TTC549 (cell line): Measurements from ENCODE around the gene KLHDC3.

Source experiments
- FAIRE-seq: peaks from 2 replicates; lab custom pipeline; 2012; peaks lifted over from hg19 to GRCh38; lab: Jason Lieb, UNC

Gene KLHDC3

DNA sequence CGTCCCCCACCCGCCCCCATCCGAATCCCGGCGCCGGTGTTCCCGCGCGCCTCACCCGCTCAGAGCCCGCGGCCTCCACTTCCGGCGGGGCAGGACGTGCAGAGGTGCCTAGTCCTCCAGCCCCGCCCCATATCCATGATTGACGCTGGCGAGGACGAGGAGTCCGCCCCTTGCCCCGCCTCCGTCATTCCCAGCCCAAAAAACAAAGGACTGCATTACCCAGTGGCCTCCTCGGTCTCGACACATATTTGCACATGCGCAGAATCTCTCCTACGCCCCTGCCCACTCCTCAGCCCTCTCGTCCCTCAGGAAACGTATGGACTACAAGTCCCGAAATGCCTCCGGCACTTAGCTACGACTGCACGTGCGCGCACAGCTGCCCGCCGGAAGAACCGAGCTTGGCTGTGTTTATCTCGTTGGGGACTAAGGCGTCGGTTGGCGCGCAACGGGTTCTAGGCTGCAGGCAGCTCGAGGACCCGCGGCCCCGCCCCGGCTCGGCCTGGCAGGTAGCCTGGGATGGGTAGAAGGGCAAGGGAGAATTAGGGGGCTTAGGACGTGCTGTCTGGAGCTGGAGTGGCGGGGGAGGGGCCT is at the start of gene KLHDC3, which contains the start of gene MEA1:
KLHDC3 (plus strand) TSS at position 407 of the 591 bp plus-strand sequence. CDS start 2,944 bp downstream, outside the sequence.
MEA1 (minus strand) TSS at position 104 of the 591 bp plus-strand sequence. CDS start 133 bp downstream, outside the sequence.
- peak; percentile 95 for FAIRE-seq

DNA sequence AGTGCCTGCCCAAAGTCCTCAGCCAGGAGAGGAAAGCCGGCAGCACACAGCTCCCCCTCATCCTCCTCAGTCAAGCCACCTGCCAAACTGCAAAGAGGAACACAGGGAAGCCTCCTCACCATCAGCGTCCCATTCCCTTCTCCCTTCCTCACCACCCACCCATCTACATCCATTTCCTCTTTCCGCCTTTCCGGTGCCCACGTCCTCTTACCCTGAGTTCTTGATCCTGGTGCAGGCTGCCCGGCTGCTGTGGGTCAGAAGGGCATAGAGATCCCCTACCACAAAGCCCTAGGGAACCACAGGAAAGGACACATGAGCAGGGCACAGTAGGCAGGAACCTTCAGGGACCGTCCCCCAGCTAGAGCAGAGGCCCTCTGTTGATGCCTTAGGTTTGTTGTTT is 47.5 kb upstream of the KLHDC3 start:
- no peak for FAIRE-seq

- FAIRE-seq: no peak
These were observed 46.8 kb upstream of the KLHDC3 start for GRCh38 chr6:42967228-42967627.

DNA sequence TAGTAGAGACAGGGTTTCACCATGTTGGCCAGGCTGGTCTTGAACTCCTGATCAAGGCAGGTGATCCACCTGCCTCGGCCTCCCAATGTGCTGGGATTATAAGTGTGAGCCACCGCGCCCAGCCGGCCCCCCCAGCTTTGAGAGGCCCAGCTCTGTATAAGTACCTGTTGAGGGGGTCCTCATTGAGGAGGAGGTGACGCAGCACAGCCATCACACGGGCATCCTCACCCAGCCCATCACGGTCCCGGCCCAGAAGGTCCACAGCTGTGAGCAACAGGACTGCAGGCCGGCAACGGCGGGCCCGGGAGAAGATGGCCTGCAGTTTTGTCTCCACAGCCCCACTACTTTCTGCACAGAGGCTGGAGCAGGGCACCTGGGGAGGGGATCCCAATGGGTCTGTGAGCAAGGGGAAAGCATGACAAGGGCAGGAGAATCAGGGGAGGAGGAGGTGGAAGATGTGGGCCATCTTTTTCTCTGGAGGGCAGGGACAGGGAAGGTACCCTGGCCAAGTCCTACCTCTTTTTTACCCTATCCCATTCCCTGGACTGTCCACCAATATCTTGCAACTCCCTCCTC is 45.8 kb upstream of the KLHDC3 start:
- FAIRE-seq: no peak

DNA sequence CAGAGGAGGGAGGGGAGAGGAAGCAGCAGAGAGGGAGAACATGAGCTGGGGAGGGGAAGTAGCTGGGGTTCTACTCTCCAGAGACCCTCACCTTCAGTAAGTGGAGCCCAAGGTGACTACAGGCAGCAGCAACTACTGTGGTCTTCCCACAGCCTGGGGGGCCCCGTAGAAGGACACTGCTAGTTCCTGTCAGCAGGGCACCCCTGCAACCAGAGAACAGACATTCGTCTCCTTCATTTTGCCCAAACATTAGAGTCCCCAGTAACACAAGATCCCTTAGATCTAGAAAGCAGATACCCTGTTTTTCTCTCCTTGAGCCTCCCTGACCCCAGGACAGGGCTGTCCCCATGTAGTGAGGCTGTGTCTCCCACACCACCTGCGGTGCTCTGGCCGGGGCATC is 45.3 kb upstream of the KLHDC3 start:
- FAIRE-seq: no peak

DNA sequence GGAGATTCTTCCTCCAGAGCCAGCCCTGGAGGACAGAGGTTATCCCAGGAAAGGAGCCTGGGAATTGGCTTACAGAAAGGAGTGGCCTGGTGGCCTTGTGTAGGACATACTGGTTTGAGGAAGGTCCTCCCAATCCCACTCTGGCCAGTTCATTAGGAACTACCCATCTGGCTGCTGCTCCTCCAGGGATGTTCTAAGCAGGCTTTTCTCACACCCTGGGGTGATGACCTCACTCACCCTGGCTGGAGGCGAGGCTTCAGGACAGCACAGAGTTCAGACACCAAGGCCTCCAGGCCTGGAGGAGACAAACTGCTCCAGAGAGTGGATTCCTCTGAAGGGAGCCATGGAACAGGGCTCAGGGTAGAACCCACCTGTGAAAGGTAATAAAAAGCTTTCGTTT is 44.6 kb upstream of the KLHDC3 start:
- FAIRE-seq: no peak

DNA sequence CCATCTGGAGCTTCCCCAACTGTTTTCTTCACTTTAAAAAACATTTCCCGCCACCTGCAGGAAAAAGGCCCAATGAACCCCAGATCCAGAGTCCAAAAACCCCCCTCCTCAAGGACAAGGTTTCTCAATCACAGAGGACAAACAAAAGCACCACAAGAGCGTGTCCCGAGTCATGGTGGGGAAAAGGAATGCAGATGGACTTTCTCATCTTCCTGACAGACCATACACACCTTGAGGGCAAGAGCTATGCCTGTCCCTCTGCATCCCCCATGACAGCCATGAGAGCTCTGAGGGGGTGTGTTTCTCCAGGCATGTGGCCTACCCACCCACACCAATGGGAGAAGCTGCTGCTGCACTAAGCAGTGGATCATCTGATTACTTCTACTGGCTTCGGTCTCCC is 44.1 kb upstream of the KLHDC3 start:
- no peak for FAIRE-seq

DNA sequence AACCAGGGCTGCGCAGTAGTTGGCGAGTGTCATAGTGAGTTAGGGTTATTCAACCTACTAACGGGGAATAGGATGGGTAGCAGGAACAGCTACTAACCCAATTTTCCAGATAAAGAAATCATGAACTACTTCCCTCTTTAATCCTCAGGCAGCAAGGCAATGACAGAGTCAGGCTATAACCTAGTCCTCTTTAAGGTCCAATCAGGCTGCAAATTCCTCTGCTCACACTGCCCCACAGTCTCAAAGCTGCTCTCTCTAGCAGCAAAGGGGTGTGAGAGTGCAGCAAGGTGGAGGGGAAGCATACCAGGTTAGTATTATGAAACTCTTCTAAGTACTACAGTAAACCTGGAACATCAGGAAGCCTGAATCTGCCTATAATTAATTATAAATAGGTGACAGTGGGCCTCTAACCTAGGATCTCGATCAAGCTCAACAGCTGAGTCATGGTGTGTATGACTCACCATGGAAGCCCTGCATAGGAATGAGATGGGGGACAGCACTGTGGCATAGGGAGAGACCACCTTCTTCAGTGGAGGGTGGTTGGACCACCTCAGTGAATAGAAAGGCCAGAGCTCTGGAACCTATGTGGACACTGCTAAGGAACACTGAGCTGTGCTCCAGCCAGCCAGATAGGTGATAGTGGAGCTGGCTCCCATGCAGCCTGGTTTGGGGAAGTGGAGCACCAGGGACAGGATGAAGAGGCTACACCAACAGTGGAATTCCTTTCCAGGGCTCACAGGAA is 43.0 kb upstream of the KLHDC3 start:
- FAIRE-seq: no peak

DNA sequence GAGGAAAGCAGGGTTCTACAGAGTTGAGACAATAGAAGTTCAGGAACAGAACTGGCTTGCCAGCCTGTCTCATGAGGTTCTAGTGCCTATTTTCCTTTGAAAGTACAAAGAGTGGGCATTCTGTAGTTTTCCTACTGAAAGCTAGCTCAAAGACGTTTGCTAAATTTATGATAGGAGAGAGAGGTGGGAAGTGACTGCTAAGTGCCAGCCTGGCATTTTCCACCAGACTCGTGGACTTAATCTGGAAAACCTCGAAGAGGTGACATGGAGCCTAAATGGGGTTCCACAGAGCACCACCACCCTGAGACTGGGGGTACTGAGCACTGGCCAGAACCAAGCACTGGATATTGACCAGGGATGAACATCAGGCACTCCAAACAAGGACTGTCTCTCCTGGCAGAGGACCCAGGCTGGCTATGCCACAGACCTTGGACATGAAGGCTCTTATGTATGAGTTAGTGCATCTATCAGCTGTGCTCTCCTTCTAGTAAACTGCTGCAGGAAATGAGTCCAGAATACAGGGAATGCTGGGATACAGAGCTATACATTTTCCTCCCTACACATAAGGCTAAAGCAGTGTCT is 42.2 kb upstream of the KLHDC3 start:
- FAIRE-seq: no peak

GRCh38 chr6:42973926-42974325 is 40.1 kb upstream of the KLHDC3 start:
- FAIRE-seq: no peak

- FAIRE-seq: no peak
These were observed 39.0 kb upstream of the KLHDC3 start for GRCh38 chr6:42974919-42975505.

- FAIRE-seq: no peak
These were observed 35.6 kb upstream of the KLHDC3 start for GRCh38 chr6:42978487-42978838.

GRCh38 chr6:42978839-42979522 is 35.1 kb upstream of the KLHDC3 start, which contains the start of gene PEX6:
PEX6 (minus strand) TSS chr6:42979181; CDS start chr6:42979150, 31 bp downstream.
- FAIRE-seq: no peak

GRCh38 chr6:42979523-42980177 is 34.4 kb upstream of the KLHDC3 start:
- no peak for FAIRE-seq

- FAIRE-seq: no peak
These were observed 32.2 kb upstream of the KLHDC3 start for GRCh38 chr6:42981836-42982235.

DNA sequence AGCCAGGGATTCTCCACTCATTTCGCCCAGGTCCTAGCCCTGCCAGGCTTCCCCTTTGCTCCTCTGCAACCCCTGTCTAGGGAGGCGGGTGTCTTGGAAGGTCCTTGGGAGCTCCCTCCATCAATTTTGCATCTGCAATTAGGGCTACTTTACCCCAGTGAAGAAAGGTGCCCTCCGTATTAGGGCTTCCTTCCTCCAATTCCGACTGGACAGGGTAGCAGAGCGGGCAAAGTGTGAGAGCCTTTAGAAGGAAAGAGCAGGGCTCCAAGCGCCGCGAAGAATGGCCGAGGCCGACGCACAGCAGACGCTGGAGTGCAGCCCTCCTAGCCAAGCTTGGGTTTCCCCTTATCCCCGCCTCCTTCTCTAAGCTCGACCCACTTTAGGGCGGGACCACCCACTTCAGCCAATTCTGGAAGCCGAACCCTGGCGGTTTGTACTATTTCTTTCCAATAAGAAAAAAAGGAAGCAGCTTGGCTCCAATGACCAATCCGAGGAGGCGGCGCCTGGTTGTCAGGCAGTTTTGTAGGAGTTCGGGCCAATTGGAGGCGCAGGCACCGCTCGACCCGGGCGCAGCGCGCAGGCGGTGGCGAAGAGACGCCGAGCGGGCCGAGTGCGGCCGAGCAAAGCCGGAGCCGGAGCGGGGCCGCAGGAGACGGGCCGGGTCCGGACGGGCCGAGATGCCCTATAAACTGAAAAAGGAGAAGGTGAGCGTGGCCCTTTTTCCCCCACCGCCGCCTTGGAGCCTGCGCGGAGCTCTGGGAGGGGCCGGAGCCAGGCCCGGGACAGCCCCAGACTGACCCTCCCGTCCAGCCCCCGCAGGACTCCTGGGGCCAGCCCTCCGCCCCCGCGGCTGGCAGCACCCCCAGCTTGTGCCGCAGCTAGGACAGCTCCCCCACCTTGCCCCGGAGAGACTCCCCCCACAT is 29.8 kb upstream of the KLHDC3 start, which contains the start of gene PPP2R5D:
PPP2R5D (plus strand) TSS at position 570 of the 923 bp plus-strand sequence; CDS start at position 678, 108 bp downstream.
- FAIRE-seq: peak; percentile 87

DNA sequence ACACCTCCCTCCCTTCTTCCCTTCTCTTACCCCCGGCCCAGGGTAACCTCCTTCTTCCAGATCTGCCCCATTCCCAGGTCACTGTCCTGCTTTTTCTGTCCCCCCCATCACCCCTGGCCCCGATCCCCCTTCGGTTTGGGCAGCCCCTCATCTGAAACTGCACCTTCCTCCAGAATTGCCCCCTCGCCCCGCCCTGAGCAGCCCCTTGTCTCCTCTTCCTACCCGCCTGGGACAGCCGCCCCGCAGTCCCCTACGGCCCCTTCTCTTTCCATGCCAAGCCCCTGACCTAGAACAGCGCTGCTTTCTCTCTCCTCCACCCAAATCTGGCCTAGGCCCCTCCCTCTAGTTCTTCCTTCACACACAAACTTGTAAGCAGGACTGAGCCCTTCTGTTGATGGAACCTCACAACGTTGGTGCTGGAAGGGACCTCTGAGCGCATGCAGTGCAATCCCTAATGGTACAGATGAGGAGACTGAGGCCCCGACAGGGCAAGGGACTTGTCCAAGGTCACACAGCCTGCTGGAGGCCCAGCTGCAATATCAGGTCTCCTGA is 29.0 kb upstream of the KLHDC3 start:
- FAIRE-seq: no peak

- no peak for FAIRE-seq
These were observed 26.3 kb upstream of the KLHDC3 start for GRCh38 chr6:42987533-42988451.

GRCh38 chr6:42988486-42989020 is 25.5 kb upstream of the KLHDC3 start:
- no peak for FAIRE-seq
